ENCODE measurements around the gene FBXW11. TPM values are rescaled to one million over a fixed set of nuclear protein-coding genes. Genes with fewer than 3 reads are reported as not detected.

FBXW11 gene
- total and polyA plus RNA-seq, 2 of the 8 experiments (the other 6 are each of a cell fraction or from before 2014, with no cell fraction given) = 45.0 to 75.6 TPM

- Histone ChIP-seq H4K8ac (ENCODE audit: extremely low read depth, insufficient read depth, low read length) (no peak overlapping the region), H3K79me2 (ENCODE audit: control insufficient read depth in 1 of 2, insufficient read depth in 2 of 2, low read length in 2 of 2) (peaks cover 0 to 57% of the 10 kb centered on the region in 2 experiments; a peak in 3 of 4 replicates), H4K20me1 (replicated peaks in 1 of 2; ENCODE audit: control insufficient read depth in 1 of 2, insufficient read depth in 2 of 2, low read length in 2 of 2) (peaks cover 5 to 8% of the 10 kb centered on the region in 2 experiments), H3K4ac (replicated peaks; ENCODE audit: insufficient read length, low read depth, low read length) (no peak overlapping the region), H3K23me2 (ENCODE audit: low read depth, low read length) (no peaks in the 10 kb centered on the region), H4K5ac (ENCODE audit: insufficient read length, low read depth, low read length) (no peak overlapping the region), H2BK12ac (ENCODE audit: low read depth, low read length) (no peak overlapping the region), H3K4me1 (replicated peaks in 1 of 4; ENCODE audit: control insufficient read depth in 3 of 4, insufficient read depth in 4 of 4, low read length in 3 of 4) (peaks cover 0 to 4% (median 2%) of the 10 kb centered on the region in 4 experiments; a peak in 1 of 7 replicates), H2AK5ac (ENCODE audit: low read depth, low read length) (no peak overlapping the region), H2BK20ac (ENCODE audit: low read length) (no peak overlapping the region), H3K36me3 (ENCODE audit: control insufficient read depth in 2 of 4, insufficient read depth in 4 of 4, low read length in 3 of 4) (peaks cover 0 to 24% (median 8%) of the 10 kb centered on the region in 4 experiments), H2BK120ac (replicated peaks; ENCODE audit: low read depth, low read length) (no peak overlapping the region), H3K9me3 (ENCODE audit: insufficient read depth in 2 of 2, low read depth in 1 of 2, low read length in 1 of 2) (no peaks in the 10 kb centered on the region), H3K27me3 (replicated peaks in 1 of 4; ENCODE audit: control insufficient read depth in 3 of 4, extremely low read depth in 1 of 4, insufficient read depth in 3 of 4, low read length in 3 of 4) (no peaks in the 10 kb centered on the region), H3K4me2 (ENCODE audit: insufficient read depth in 1 of 2, low read depth in 2 of 2, low read length in 2 of 2) (no peak overlapping the region), H3K4me3 (ENCODE audit: extremely low read depth in 1 of 4, insufficient read depth in 2 of 4, low read depth in 3 of 4, low read length in 4 of 4) (no peak overlapping the region), H2AFZ (ENCODE audit: low read length) (no peak overlapping the region), H2BK15ac (ENCODE audit: low read length) (no peak overlapping the region), H3K27ac (ENCODE audit: low read depth, low read length) (no peak overlapping the region), H3K14ac (ENCODE audit: insufficient read length) (no peak overlapping the region), H3K18ac (ENCODE audit: extremely low read depth, low read length) (no peak overlapping the region), H3K79me1 (ENCODE audit: low read depth, low read length) (peaks cover 2% of the 10 kb centered on the region), H2BK5ac (ENCODE audit: low read depth, low read length) (no peak overlapping the region), H4K91ac (replicated peaks; ENCODE audit: insufficient read length, low read length) (no peak overlapping the region), H3K23ac (ENCODE audit: insufficient read length) (no peak overlapping the region), H3K56ac (replicated peaks; ENCODE audit: insufficient read length, low read depth, low read length) (no peak overlapping the region), H3K9ac (replicated peaks in 1 of 4; ENCODE audit: extremely low read depth in 1 of 4, low read depth in 3 of 4, low read length in 3 of 4) (no peak overlapping the region)
- FAIRE-seq (peak; percentile 72), DNase-seq (ENCODE audit: low read depth in 1 of 2, low spot score in 2 of 2) (no peak)
- TF ChIP-seq CBX5 (IDR thresholded peaks at IDR 0.05; ENCODE audit: low read depth, low read length) (no peak), TEAD4 (IDR thresholded peaks at IDR 0.05; ENCODE audit: low read depth, low read length) (peak; percentile 87), RXRA (IDR thresholded peaks at IDR 0.05; ENCODE audit: insufficient read depth, low read depth, low read length) (no peak)
- 78% methylated on average over 5 of the region's 5 CpGs; no CpG with 5 or more reads in 1 of the 2 experiments for WGBS, 2 experiments (ENCODE audit: extremely low coverage in 1 of 2, insufficient coverage in 1 of 2, insufficient read length in 1 of 2, insufficient replicate concordance in 2 of 2, low coverage in 1 of 2, low lambda C conversion rate in 2 of 2, missing lambda C conversion rate in 1 of 2)
- ChIA-PET CTCF (ENCODE audit: partially characterized antibody) (interaction anchor here (1.0 to 1.9 kb wide), 7 partner anchors 8 to 482 kb away, joined by 3 to 12 read pairs (median 5); no protein-coding TSS in a partner anchor), POLR2A (ENCODE audit: partially characterized antibody) (interaction anchor here (0.6 to 1.2 kb wide), 3 partner anchors 432 to 512 kb away, joined by 3 read pairs; no protein-coding TSS in a partner anchor)
Measured at GRCh38 chr5:171899792-171900191, 106.6 kb downstream of the FBXW11 start.

Data from H1 (cell line).